HG02970 (cell line): ENCODE results near the gene SNRPA.

Experiments
- ATAC-seq: cut with Tn5 transposase; IDR thresholded peaks from one replicate; pipeline ENCODE4 v1.9.1; 2021; ENCODE audit warnings: mild to moderate bottlenecking, moderate library complexity, moderate number of reproducible peaks; ENCODE audit not compliant: unreplicated experiment, low FRiP score

SNRPA gene

DNA sequence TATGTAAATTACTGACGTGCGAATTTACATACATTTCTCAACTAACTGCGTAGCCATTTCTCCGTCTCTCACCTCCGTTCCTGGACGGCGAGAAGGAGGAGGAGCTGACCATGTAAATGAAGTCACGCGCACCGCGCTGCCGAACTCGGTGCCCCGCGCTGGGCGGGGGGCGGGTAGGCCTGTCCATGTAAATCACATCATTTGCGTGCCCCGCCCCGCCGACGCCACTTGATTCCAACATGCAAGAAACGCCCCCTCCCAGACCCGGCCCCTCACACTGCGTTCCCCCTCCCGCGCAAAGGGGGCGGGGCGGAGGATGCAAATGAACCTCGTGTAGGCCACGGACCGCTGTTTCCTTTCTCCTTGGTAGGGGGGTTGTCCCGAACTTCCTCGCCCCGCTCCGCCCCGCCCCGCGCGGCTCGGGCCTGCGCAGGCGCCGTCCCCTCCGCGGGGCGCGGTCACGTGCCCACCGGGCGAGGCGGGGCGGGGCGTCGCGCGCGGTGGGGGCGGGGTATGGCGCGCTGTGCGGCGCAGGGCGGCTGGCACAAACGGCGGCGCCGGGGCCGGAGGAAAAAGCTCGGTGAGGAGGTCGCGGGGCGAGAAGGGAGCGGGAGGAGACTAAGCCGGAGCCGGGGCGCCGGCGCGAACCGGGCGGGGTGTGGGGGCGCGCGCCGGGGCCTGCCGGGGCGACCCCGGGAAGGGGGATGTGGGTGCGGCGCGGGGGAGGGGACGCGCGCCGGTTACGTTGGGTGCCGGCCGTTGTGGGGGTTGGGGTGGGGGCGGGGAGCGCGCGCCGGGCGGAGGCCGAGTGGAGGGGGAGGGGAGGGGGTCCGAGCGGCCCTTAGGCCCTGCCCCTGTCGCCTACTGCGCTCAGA is 47.9 kb downstream of the SNRPA start, which contains the start of gene EGLN2:
EGLN2 (plus strand) TSS at position 509 of the 875 bp plus-strand sequence. CDS start 1,382 bp downstream, outside the sequence.
- peak; percentile 84 for ATAC-seq

DNA sequence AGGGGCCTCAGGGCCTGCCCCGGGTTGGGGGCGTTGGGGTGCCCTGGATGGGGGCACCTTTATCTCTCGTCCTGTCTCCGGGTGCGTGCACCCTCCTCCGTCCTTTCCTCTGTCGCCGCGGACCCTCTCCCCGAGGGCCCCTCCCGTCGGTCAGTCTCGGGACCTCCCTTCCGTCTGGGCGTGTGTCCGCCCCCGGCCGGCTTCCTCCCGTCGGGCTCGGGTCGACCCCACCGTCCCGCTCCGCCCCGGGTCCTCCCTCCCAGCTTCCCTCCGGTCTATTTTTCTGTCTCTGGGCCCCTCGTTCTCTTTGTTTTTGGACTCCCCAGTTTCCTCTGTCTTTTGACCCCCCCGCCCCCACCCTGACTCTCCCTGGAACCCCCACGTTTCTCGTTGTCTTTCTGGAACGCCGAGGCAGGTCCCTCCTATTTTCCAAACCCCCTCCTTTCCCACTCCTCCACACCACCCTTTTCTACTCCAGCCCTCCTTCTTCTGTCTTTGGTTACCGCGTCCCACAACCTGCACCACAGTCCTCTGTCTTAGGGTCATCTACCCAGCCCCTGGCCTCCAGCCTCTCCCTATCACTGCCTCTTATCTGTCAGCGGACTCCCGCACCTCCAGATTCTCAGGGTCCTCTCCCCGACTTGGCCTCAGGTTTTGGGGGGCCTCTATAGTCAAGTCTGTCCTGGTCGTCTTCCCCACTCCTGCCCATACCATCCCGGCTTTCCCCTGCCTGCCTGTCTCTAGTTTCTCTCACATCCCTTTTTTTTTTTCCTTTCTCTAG is 48.7 kb downstream of the SNRPA start:
- ATAC-seq, result no peak

DNA sequence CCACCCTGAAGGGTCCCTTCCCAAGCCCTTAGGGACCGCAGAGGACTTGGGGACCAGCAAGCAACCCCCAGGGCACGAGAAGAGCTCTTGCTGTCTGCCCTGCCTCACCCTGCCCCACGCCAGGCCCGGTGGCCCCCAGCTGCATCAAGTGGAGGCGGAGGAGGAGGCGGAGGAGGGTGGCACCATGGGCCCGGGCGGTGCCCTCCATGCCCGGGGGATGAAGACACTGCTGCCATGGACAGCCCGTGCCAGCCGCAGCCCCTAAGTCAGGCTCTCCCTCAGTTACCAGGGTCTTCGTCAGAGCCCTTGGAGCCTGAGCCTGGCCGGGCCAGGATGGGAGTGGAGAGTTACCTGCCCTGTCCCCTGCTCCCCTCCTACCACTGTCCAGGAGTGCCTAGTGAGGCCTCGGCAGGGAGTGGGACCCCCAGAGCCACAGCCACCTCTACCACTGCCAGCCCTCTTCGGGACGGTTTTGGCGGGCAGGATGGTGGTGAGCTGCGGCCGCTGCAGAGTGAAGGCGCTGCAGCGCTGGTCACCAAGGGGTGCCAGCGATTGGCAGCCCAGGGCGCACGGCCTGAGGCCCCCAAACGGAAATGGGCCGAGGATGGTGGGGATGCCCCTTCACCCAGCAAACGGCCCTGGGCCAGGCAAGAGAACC is 49.5 kb downstream of the SNRPA start:
- ATAC-seq, result no peak

DNA sequence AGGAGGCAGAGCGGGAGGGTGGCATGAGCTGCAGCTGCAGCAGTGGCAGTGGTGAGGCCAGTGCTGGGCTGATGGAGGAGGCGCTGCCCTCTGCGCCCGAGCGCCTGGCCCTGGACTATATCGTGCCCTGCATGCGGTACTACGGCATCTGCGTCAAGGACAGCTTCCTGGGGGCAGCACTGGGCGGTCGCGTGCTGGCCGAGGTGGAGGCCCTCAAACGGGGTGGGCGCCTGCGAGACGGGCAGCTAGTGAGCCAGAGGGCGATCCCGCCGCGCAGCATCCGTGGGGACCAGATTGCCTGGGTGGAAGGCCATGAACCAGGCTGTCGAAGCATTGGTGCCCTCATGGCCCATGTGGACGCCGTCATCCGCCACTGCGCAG is 50.0 kb downstream of the SNRPA start:
- no peak for ATAC-seq

DNA sequence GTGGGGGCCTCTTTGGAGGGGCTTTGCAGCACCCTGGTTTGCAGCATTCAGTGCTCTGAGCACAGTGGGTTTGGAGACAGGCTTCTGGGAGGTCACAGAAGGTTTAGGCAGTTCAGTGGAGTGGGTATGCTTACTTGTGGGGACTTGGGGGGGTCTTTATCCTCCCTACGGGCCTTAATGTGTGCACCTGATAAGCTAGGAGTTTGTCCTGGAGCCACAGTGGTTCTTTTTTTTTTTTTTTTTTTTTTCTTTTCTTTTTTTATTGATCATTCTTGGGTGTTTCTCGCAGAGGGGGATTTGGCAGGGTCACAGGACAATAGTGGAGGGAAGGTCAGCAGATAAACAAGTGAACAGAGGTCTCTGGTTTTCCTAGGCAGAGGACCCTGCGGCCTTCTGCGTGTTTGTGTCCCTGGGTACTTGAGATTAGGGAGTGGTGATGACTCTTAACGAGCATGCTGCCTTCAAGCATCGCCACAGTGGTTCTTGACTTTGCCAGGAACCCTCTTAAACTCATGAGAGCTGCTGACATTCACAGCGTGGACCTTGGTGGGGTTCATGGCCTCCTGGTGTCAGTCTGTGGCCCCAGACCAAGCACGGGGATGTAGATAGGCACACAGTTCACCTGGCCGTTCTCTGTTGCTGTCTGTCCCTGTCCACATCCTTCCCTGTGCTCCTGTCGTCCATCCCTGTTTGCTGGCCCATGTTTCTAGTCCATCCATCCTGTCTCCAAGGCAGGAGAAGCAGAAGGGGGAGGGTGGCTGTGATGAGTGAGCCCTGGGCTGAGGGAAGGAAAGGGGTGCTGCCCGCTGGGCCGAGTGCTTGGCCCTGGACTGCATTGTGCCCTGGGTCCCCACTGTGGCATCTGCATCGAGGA is 50.7 kb downstream of the SNRPA start:
- ATAC-seq, result no peak

DNA sequence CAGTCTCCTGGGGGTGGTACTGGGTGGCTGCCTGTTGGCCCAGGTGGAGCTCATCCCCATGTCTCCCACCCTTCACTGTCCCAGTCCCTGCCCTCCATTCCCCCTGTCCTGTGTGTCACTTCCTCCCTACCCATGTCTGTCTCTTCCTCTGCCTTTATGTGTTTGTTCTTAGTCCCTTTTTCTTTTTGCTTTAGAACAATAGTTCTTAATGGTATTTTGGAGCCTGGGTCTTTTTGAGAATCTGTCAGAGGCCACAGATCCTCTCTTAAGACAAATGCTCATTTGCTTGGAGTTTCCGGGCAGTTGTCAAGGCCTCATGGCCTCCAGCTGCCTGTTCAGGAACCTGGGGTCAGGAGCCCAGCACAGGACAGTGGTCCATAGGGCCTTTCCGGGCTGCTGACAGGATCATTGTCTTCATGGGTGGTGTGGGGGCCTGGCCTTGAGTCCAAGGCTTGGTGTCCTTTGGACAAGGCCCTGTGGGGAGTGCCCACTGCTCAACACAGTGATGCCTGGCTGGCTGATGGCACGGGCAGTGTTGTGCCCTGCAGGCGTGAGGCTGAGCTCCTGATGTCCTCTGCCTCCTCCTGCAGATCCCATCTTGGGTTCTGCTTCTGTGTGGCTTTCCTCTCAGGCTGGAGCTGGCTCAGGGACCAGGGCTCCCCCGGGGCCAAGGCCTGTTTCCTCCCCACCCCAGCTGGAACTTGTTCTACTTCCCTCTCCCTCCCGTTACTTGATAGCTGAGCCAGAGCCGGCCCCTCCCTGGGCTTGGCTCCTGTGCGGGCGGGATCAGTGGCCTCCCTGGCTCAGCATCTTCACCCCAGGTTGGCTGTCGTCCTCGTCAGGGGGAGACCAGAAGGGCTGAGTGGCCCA is 51.5 kb downstream of the SNRPA start:
- no peak for ATAC-seq

DNA sequence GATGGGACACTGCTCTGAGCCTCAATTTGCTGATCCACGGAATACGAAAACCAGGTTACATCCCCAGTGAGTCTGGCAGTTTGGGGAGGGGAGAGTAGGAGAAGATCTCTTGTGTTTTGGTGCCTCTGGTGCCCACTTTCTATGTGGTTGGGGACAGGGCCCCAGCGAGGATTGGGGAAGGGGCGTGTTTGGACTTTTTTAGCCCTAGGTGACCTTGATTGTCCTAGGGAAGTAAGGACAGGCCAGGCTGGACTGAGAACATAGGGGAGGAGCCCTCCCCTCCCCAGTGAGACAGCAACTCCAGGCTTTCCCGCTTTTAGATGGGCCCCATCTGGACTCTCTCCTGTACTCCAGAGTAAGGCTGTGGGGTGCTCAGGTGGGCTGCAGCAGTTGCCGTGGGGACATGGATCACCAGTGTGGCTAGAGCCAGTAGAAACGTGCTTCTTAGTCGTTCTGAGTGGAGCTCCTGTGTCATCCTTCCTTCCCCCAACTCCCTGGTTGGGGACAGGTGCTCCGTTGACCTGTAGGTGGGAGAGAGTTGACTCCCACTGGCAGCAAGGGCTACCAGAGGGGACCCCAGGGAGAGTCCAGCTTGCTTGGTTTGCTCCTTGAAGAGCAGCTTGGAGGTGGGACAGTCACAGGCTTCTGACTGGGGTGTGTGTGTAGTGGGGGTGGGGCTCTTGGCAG is 52.3 kb downstream of the SNRPA start:
- no peak for ATAC-seq

DNA sequence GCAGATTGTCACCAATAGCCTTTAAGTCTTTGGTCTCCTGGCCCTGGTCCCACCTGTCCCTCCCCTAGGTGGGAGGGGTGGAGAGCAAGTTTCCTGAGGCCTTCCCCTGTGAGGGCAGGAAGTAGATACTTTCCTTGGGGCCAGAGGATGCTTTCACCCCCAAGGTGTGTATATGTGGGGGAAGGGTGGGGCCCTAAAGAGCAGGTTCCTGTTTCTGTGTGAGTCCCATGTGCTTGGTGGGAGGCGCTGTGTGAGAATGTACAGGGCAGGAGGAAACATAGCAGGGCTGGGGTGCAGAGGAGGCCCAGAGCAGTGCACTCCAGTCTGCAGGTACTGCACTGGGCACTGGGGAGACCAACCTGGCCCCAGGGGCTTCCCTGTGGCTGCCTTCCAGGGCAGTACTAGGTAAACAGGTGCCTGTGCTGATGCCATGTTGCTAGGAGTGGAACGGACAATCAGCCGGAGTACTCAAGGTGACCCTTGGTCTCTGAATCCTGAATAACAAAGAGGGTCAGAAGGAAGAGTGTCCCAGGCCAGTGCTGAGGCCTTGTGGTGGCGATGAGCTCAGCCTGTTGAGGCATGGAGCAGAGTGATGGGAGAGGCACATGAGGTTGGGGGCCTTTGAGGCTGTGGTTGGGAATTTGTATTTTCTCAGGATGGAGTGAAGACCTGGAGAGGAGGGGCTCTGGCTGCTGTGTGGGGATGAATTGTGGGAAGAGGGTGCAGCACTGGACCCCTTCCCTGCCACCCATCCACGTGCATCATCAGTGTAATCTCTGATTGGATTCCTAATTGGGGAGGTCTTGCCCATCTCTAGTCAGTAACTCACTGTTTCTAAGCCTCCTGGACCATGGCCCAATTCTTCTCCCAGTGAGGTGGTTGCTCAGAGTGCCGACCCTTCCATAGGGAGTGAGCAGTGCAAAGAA is 53.1 kb downstream of the SNRPA start:
- no peak for ATAC-seq

DNA sequence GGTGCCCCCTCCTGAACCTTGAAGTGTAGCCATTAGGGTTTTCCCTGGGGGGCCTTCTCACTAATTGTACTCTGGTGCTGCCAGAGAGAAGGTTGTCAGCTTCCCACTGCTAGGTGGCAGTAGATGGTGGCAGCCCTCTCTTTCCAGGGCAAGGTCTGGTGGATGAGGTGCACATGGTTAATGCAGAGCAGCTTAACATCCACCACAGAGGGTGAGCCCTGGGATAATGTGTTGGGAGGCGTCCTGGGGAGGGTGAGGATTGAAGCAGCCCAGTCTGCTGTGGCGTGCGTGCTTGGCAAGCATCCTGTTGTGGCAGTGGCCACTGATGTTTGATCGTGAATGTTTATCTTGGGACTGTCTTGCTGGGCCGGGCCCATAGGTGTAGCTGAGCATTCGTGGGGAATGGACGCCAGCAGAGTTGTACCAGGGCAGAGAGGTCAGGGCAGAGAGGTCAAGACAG is 53.8 kb downstream of the SNRPA start:
- no peak for ATAC-seq

DNA sequence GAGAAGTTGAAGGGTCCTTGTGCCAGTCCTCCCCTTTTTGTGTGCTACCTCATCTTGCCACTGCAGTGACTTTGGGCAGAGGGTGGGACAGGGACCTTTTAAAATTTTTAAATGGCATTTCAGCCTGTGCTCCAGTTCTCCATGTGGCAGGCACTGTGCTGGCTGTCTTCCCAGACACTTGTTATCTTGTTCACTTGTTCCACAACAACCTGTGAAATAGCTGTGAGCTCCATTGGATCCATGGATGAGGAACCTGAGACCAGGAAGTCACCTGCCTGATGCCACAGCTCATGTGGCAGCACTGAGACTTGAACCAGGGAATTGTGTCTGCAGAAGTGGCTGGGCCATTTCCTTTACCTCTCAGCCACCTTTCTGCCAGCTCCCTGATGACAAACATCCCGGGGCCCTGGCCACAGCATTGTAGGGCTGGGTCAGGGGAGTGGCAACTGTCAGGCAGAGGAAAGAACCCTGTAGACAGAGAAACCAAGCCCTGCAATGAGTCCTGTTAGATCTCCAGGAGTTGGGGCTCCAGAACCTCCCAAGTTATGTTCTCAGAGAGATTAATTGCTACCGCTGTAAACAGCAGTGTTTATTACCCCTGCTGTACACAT is 54.4 kb downstream of the SNRPA start:
- ATAC-seq, result no peak

DNA sequence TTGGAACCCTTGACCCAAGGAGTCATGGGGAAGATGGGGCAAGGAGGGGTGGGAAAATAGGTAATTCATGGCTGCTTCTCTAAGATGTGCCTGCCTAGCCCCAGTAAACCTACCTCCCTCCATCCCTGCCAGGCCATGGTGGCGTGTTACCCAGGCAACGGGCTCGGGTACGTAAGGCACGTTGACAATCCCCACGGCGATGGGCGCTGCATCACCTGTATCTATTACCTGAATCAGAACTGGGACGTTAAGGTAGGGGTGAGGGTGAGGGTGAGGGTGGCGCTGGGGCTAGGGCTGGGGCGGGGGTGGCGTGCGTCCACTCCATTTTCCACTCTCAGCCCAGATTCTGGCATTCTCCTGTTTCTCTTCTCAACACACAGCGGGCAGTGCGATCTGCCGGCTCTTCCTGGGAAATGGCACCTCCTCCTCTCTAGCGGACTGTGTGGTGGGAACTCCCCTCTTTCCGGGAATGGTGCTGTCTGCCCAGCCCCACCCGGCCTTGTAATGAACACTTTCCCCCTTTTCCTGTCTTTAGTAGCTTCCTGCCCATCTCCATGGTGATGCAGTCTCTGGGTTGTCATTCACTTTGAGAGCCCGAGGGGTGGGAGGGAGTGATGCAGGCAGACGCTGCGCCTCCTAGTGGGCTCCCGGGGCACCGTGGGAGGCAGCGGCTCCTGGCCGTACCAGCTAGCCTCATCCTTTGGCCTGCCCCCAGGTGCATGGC is 55.6 kb downstream of the SNRPA start:
- no peak for ATAC-seq

DNA sequence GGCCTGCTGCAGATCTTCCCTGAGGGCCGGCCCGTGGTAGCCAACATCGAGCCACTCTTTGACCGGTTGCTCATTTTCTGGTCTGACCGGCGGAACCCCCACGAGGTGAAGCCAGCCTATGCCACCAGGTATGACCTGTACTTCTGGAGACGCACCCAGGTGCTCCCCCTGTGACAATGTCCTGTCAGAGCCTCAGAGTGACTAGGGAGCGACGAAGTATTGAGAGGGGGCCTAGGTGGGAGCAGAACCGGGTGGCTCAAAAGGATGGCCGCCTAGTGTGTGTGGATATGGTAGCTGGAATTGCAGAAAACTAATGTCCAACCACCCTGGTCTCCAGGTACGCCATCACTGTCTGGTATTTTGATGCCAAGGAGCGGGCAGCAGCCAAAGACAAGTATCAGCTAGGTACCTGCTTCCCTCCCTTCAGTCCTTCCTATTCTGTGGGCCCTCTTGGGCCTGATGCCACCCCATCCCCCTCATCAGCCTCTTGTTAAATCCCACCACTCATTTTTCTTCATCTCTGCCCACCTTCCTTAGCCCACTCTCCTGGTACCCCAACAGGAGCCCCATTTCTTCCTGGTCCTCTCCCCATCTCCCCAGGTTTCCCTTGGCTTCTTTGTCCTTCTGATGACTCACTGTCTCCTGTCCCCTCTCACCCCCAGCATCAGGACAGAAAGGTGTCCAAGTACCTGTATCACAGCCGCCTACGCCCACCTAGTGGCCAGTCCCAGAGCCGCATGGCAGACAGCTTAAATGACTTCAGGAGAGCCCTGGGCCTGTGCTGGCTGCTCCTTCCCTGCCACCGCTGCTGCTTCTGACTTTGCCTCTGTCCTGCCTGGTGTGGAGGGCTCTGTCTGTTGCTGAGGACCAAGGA is 56.4 kb downstream of the SNRPA start:
- no peak for ATAC-seq

DNA sequence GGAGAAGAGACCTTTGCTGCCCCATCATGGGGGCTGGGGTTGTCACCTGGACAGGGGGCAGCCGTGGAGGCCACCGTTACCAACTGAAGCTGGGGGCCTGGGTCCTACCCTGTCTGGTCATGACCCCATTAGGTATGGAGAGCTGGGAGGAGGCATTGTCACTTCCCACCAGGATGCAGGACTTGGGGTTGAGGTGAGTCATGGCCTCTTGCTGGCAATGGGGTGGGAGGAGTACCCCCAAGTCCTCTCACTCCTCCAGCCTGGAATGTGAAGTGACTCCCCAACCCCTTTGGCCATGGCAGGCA is 57.0 kb downstream of the SNRPA start:
- no peak for ATAC-seq

DNA sequence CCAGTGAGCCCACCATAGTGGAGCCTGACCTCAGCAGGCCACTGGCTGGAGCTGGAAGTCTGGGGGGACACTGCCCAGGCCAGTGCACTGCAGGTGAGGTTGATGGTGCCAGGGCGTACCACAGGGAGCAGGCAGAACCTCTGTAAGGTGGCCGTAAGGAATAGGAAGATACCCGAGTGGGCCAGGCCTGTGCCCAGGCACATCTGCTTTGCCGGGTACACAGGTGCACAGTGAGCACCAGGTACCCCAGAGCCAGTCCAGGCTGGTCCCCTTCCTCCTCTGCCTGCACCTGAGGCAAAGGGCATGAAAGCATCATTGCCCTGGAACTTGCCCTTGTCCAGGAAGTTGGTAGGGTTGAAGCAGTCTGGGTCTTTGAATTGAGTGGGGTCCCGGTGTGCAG is 57.5 kb downstream of the SNRPA start:
- no peak for ATAC-seq

DNA sequence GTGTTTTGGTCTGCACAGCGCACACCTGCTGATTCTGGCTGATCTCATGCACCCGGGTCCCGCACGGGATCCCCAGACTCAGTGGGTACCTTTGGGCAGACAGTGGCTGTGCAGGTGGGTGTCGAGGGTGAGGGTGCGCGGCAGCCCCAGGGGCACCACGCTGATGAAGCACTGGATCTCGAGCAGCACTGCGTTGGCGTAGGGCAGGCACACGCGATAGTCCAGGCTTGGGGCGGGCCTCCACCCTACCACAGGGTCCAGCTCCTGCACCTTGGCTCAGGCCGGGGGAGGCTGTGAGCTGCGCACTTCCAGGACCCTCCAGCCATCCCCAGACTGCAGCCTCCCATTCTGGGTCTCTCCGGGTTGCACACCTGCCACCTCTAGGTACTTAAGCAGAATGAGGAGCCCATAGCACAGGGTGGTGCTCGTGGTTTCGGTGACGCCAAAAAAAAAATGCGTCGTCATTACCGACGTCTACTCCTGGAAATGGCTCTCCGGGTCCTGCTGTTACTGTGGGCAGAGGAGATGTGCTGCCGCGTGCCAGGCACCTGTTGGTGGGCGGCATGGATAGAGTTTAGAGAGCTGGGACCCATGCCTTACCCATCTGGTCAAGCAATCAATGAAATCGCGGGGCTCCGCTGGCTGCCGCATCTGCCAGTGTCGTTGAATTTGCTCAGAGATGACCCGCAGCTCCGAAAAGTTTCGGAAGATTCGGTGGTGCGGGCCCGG is 58.5 kb downstream of the SNRPA start:
- no peak for ATAC-seq
